ENCODE results near the gene KRTAP1-4.
"Not testable (repeated sequence)": the region's sequence is repeated elsewhere in the genome, so short reads cannot be mapped to it uniquely, and the experiment has no call there.

KRTAP1-4 gene, protein sequence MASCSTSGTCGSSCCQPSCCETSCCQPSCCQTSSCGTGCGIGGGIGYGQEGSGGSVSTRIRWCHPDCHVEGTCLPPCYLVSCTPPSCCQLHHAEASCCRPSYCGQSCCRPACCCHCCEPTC

DNA sequence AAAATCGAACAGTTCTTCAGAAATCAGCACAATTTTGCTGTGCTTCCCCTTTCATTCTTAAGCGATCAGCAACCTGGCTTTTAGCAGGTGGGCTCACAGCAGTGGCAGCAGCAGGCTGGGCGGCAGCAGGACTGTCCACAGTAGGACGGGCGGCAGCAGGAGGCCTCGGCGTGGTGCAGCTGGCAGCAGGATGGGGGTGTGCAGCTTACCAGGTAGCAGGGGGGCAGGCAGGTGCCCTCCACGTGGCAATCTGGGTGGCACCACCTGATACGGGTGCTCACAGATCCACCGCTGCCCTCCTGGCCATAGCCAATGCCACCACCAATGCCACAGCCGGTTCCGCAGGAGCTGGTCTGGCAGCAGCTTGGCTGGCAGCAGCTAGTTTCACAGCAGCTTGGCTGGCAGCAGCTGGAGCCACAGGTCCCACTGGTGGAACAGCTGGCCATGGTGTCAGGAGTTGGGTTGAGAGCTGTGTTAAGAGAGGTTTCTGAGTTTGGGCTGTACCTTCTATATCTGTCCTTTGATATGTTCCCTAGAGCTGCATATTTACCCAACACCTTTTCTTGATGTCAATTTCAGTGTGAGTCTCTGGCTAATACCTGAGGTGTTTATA lies at the start of gene KRTAP1-4:
TSS of gene KRTAP1-4 (minus strand) at position 563 of the 613 bp plus-strand sequence. CDS start at position 446, 117 bp downstream.
- in situ Hi-C loops (cut with HindIII; ENCODE audit: low sequenced_read_pairs) = no loop called here

DNA sequence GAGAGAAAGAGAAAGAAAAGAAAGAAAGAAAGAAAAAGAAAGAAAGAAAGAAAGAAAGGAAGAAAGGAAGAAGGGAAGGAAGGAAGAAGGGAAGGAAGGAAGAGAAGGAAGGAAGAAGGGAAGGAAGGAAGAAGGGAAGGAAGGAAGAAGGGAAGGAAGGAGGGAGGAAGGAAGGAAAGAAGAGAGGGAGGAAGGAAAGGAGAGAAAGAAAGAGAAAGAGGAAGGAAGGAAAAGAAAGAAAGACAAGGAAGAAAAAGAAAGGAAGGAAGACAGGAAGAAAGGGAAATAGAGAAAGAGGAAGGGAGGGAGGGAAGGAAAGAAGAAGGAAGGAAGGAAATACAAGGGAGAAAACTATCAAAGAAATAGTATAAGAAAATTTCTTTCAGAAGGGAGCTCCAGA lies 46.8 kb upstream of the KRTAP1-4 start:
- in situ Hi-C loops (cut with HindIII; ENCODE audit: low sequenced_read_pairs) = no loop called here

DNA sequence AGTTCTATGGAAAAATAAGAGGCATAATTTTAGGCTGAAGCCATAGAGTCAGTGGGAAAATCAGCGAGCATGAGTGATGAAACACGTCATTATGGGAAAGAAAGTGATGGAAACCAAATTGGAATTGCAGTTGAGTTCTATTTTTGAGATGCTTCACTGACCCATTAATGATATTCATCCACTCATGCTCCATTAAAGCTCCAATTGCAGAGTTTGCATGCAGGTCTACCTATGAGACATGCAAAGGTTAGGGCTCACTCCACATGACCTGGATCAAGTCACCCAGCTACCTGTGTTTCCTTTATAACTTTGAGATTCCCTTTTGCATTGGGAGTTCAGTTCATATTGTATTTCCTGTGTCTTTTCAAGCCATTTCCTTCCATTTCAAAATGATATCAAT lies 43.7 kb upstream of the KRTAP1-4 start:
- in situ Hi-C loops (cut with HindIII; ENCODE audit: low sequenced_read_pairs) = no loop called here

DNA sequence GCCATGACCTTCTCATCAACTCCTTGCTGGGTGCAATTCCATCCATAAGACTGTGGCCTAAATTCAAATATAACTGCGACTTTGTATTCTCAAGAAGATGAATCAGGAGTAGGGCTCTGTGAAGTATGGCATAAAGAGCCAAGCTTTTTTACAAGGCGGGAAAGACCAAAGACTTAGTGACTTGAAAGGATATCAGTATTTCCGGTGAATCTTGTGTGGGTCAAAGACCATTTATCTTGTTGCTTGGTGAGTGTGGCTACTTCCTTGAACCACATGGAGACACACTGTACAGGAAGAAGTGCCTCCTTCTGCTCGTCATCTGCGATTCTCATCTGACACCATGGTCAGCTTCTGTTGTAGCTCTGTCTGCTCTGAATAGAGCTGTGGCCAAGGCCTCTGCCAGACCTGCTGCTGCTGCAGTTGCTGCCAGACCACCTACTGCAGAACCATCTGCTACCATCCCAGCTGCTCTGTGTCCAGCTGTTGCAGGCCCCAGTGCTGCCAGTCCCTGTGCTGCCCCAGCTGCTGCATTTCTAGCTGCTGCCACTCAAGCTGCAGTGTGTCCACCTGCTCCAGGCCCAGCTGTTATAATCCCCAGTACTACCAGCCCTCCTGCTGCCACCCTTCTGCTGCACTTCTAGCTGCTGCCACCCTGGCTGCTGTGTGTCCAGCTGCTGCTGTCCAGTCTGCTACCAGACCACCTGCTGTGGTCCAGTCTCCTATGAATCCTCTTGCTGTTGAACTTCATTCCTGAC lies 41.8 kb upstream of the KRTAP1-4 start:
- in situ Hi-C loops (cut with HindIII; ENCODE audit: low sequenced_read_pairs) = no loop called here

DNA sequence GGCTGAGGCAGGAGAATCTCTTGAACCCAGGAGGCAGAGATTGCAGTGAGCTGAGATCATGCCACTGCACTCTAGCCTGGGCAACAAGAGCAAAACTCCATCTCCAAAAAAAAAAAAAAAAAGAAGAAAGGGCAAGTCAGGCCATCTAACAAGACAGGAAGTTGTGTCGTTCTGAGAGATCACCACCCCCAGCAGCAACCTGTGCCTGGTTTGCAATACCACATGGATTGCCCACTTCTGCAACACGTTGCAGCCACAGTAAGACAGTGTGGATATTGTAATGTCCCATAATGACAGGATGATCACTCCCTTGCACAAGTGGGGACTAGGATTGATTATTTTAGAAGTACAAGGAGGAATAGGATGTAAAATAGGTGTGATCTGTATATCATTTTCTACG lies 39.0 kb upstream of the KRTAP1-4 start:
- in situ Hi-C loops (cut with HindIII; ENCODE audit: low sequenced_read_pairs) = no loop called here

DNA sequence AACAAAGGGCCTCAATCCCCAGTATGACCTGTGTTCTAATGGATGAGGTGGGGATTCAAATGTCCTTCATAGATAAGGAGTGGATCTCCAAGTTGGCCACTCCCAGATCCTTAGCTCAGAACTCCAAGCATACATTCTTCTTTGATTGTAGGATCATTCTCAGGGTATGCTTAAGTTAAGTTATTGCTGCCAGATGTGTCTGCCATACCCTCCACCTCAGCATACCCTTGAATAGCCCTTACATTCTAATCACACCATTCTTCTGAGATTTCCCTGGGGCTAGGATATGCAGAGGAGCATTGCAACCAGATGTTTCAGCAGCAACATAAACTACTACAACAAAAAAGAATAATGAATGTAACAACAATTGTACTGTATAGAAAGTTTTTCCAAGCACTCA lies 37.3 kb upstream of the KRTAP1-4 start:
- in situ Hi-C loops (cut with HindIII; ENCODE audit: low sequenced_read_pairs) = no loop called here

DNA sequence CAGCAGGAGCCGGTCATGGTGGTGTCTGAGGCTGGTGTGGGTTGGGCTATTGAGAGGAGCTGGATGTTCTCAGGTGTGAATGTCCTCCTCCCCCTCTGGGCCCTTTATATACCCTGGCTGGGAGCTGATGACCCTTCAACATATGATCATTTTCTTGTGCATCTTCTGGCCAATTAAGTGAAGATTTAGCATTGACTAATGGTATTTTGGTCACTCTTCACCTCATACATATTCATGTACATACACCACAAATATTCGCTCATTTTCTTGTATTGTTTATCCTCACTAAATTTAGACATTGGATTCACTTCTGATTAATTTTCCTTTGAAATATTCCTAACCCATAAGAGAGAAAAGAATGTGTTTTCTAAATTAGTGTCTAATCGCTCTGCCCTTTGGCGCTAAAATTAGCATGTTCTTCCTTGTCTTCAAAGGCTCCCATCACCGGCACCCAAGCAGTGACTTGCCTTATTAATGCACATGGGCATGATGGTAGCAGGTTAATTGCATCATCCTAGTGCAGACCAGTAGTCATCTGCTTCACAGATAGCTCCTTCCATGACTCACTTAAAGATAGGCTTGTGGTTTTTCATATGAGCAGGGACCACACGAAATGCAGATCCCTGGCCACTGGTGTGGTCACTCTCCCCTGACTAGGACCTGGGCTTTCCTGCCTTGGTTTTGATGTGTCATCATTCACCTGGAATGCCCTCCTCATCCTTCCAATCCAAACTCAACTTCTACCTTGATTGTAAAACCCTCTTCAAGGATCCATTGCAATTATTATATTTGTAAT lies 36.0 kb upstream of the KRTAP1-4 start, which contains the start of gene KRTAP2-4:
TSS of gene KRTAP2-4 (minus strand) at position 51 of the 796 bp plus-strand sequence. CDS start at position 17, 34 bp downstream.
- in situ Hi-C loops (cut with HindIII; ENCODE audit: low sequenced_read_pairs) = no loop called here

DNA sequence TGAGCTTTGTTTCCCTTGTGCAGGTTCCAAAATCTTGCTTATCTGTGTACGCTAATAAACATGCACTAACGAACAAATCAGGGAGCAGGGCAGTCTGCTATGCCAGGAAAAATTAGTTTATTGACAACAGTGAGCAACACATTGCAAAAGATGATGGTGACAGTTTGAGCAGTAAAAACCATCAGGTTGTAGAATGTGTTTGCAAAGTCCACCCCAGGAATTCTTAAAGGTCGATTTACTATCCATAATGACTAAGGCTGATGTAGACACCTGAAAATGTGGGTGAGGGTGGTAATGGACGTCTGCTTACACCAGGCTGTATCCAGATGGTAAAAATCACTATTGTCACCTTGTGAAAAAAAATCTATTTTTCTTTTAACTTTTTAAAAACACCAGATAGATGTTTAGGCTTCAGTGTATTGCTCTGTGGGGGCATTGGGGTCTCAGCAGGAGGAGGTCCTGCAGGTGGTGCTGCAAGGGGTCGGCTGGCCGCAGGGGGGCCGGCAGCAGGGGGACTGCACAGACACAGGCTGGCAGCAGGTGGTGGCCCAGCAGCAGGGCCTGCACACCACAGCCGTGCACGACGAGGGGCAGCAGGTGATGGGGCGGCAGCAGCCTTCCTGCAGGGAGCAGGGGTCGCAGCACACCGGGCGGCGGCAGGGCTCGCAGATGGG lies 35.2 kb upstream of the KRTAP1-4 start:
- in situ Hi-C loops (cut with HindIII; ENCODE audit: low sequenced_read_pairs) = not testable (repeated sequence)

DNA sequence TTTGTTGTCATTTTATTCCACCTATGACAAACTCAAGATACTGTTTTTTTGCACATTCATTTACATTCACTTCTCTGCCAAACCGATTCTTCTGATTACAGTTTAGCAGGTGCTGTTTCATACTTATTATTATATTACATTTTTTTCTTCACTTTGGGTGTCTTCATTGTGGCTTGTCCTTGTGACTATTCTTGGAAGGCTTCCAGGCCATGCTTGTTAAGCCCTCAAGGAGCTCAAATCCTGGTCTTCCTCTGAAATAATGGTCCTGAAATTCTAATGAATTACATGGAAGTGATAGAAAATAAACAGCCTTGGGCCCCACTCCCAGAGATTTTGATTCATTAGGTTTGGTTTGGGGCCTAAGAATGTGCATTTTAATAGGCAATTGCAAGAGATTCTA lies 34.3 kb upstream of the KRTAP1-4 start:
- in situ Hi-C loops (cut with HindIII; ENCODE audit: low sequenced_read_pairs) = no loop called here

DNA sequence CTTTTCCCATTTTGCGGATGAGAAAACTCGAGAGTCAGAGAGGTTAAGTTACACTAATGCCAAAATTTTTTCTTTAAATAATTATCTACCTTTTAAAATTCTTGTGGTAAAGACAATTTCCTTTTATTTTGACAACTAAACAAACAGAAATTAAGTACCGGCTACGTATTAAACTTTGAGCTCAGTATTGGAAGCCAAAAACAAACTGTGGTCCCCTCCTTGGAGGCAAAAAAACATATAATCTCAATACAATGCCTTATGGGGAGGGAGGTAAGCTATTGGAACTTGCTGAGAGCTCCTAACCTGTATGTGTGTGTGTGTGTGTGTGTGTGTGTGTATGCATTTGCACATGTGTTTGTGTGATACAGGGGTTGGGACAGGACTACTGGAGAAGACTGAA lies 33.5 kb upstream of the KRTAP1-4 start:
- in situ Hi-C loops (cut with HindIII; ENCODE audit: low sequenced_read_pairs) = no loop called here

DNA sequence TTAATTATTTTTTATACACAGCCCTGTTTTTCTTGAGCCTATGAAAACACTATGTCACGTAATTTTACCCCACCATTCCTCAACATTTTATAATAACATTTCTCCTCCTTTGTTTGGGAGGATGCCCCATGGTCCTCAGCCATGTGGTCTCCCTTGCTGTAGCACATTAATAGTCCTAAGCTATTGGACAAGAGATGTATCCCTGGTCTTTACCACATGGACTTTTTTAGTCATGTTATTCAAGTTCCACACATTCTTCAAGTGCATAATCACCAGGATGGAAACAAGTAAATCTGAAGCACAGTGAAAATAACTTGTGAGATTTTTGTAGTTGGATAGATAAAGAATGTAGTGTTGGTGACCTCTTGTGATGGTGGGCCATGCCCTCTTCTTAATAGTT lies 32.0 kb upstream of the KRTAP1-4 start:
- in situ Hi-C loops (cut with HindIII; ENCODE audit: low sequenced_read_pairs) = no loop called here

DNA sequence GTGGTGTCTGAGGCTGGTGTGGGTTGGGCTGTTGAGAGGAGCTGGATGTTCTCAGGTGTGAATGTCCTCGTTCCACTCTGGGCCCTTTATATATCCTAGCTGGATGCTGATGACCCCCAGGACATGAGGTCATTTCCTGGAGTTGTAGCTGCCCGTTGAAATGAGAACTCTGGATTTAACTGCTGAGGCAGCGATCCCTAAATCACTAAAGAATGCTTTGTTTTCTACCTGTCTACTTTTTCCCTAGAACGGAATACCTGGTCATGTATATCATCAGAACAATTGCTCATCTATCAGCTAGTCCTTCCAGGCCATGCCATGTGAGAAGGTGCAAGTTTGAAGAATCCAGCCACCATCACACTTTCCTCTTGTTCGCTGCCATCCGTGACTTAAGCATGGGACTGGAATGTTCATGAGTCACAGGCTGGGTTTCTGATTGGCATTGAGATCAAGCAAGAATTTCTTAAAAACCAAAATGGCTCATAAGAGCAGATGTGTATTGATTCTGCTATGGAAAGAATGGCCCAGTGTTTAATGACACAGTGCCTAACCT lies 30.1 kb upstream of the KRTAP1-4 start, which contains the start of gene KRTAP2-3:
TSS of gene KRTAP2-3 (minus strand) at position 63 of the 553 bp plus-strand sequence. CDS start 64 bp downstream, outside the sequence.
- in situ Hi-C loops (cut with HindIII; ENCODE audit: low sequenced_read_pairs) = no loop called here

DNA sequence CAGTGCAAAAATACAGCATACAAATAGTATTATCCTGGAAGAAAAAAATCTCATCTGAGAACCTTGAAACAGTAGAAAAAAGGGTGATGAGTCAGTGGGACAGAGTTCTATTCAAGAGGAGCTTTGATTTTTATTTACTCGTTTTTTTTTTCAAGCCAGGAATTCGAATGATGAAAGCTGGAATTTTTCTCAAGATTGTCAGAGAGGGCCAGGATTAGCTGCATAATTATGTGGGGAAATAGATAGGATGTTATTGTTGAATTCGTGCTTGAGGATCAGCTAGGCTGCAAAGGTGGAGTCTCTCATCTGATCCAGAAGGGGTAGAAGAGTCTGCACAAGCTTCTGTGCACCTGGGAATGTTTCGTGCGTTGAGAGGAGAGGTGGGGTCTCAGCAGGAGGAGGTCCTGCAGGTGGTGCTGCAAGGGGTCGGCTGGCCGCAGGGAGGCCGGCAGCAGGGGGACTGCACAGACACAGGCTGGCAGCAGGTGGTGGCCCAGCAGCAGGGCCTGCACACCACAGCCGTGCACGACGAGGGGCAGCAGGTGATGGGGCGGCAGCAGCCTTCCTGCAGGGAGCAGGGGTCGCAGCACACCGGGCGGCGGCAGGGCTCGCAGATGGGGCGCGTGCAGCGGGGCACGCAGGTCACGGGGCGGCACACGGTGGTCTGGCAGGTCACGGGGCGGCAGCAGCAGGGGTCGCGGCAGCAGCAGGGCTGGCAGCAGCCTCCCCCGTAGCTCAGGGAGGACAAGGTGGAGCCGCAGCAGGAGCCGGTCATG lies 29.5 kb upstream of the KRTAP1-4 start:
- in situ Hi-C loops (cut with HindIII; ENCODE audit: low sequenced_read_pairs) = loop anchor here (5.0 kb wide), 1 partner anchor 42 kb away; no protein-coding TSS in a partner anchor

DNA sequence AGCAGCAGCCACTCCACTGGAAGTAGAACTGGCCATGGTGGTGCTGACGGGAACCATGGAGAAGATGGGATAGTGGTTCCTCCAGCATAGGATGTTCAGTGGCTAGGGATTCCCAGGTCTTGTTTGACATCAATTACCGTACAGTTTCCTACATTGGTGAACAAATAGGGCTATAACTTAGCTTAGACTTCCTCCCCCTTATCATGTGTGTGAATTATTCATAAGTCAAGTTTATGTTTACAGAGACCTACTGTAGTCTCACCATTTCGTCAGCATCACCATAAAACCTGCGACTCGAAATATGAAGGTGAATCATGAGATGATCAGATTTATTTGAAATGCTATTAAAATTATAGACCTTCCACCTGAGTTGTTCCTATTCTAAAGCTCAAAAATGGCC lies 28.7 kb upstream of the KRTAP1-4 start:
- in situ Hi-C loops (cut with HindIII; ENCODE audit: low sequenced_read_pairs) = loop anchor here (5.0 kb wide), 1 partner anchor 41 kb away; no protein-coding TSS in a partner anchor

DNA sequence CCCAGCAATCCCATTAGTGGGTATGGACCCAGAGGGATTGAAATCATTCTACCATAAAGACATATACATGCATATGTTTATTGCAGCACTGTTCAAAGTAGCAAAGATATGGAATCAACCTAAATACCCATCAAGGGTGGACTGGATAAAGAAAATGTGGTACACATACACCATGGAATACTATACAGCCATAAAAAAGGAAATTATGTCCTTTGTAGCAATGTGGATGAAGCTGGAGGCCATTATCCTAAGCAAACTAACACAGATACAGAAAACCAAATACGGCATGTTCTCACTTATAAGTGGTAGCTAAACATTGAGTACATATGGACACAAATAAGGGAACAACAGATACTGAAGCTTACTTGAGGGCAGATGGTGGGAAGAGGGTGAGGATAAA lies 27.6 kb upstream of the KRTAP1-4 start:
- in situ Hi-C loops (cut with HindIII; ENCODE audit: low sequenced_read_pairs) = loop anchor here (5.0 kb wide), 1 partner anchor 40 kb away; no protein-coding TSS in a partner anchor

DNA sequence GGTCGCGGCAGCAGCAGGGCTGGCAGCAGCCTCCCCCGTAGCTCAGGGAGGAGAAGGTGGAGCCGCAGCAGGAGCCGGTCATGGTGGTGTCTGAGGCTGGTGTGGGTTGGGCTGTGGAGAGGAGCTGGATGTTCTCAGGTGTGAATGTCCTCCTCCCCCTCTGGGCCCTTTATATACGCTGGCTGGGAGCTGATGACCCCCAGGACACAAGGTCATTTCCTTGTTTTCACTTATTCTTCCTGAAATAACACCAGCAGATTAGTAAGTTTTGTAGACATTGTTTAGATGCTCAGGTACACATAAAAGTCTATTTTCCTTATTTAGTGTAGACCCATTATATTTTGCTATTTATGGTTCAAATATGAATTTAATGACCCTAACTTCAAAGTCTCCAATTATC lies 25.1 kb upstream of the KRTAP1-4 start, which contains the start of gene KRTAP2-2:
TSS of gene KRTAP2-2 (minus strand) at position 101 of the 400 bp plus-strand sequence. CDS start at position 82, 19 bp downstream.
- in situ Hi-C loops (cut with HindIII; ENCODE audit: low sequenced_read_pairs) = loop anchor here (5.0 kb wide), 1 partner anchor 38 kb away; no protein-coding TSS in a partner anchor

DNA sequence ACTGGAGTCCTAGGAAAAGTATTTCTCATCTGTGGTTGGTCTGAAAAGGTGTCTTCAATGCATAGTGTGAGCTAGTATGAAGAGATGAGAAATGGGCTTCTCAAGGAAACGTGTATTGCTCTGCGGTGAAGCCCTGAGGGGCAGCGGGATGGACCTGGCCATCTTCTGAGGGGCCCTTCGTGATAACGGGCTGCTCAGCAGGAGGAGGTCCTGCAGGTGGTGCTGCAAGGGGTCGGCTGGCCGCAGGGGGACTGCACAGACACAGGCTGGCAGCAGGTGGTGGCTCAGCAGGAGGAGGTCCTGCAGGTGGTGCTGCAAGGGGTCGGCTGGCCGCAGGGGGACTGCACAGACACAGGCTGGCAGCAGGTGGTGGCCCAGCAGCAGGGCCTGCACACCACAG lies 24.6 kb upstream of the KRTAP1-4 start:
- in situ Hi-C loops (cut with HindIII; ENCODE audit: low sequenced_read_pairs) = not testable (repeated sequence)

DNA sequence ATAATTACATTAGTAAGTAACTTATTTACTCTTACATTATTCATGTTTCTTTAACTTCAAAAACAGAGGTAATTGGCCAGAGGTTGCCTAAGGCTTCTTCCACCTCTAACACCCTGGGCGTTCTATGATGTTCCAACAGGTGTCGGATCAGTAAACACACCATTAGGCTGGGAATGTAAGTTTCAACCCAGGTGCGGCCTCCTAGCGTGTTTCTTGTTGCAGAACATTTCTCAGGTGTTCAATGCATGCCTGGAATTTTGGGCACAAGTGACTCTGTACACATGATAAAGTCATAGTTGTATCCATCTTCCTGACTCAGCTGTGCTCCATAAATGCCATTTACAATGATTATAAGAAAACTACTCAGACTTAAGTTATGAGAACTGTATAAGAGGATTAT lies 24.0 kb upstream of the KRTAP1-4 start:
- in situ Hi-C loops (cut with HindIII; ENCODE audit: low sequenced_read_pairs) = no loop called here

DNA sequence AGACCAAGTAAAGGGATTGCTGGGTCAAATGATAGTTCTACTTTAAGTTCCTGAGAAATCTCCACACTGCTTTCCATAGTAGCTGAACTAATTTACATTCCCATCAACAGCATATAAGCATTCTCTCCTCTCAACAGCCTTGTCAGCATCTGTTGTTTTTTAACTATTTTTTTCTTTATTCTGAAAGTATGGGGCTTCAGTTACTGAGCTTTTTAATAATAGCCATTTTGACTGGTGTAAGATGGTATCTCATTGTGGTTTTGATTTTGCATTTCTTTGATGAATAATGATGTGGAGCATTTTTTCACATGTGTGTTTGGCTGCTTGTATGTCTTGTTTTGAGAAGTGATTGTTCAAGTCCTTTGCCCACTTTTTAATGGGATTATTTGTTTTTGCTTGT lies 22.6 kb upstream of the KRTAP1-4 start:
- in situ Hi-C loops (cut with HindIII; ENCODE audit: low sequenced_read_pairs) = no loop called here

Data from DLD1 (cell line).